ENCODE data around the gene TRAPPC6A. TPM values are rescaled to one million over a fixed set of nuclear protein-coding genes. Genes with fewer than 3 reads are reported as not detected.
A peak's percentile ranks its signal among the peaks of the same experiment; 100 is the strongest.

The TRAPPC6A gene
- total and polyA plus RNA-seq, 2 experiments from 2014 or later, result 11.2 to 18.8 TPM

DNA sequence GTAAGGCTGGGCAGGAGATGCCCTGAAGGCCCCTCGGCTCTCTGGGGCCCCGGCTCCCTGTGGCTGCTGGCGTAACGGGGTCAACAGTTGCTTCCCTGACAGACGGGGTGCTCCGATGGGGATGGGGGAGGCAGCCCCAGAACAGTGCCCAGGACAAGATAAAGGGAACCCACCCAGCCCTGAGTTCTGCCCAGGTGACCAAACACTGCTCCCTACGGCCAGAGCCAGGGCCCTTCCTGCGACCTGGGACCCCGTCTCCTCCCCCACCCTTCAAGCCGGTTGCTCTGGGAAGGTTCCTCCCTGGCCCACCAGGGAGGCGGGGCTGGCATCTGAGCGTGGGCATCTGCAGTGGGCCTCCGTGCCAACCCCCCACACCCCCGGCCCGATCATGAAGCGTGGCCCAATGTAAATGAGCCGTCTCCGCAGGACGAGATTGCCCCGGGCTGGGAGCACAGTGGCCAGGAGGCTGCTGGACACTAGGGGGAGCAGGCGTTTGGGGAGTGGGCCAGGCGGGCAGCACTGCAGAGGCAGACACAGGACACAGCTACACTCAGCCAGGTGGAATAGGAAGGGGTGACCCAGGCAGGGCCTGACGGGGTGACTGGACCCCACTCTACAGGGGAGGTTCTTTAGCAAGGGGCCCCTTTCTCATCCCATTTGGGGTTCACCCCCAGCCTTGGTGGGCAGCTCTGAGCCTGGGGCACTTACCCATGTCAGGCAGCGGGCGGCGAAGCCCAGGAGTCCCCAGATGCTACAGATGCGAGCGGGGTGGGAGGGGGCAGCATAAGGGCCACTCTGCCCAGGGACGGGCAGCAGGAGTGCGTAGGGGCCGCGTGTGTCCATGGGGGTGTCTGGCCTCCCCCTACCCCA is 16.1 kb downstream of the TRAPPC6A start:
- H3K9ac ChIP-seq, result no peak overlapping the region
- peak; percentile 51 for DNase-seq
- H3K9me2 ChIP-seq (ENCODE audit: insufficient read depth), result no peaks in the 10 kb centered on the region
- H3K4me3 ChIP-seq, result no peak overlapping the region
- H3K27me3 ChIP-seq (replicated peaks; ENCODE audit: insufficient read depth), result no peaks in the 10 kb centered on the region
- no peaks in the 10 kb centered on the region for H4K20me1 ChIP-seq (ENCODE audit: insufficient read depth)
- no peak overlapping the region for H3K4me2 ChIP-seq (ENCODE audit: unreplicated experiment)
- no peaks in the 10 kb centered on the region for H3K79me2 ChIP-seq (ENCODE audit: insufficient read depth)
- H3K36me3 ChIP-seq (ENCODE audit: low read depth), result no peaks in the 10 kb centered on the region
- no peaks in the 10 kb centered on the region for H3F3A ChIP-seq (ENCODE audit: insufficient read depth)
- no peak overlapping the region for H3K27ac ChIP-seq
- TF ChIP-seq EZH2phosphoT487 (IDR thresholded peaks at IDR 0.05; ENCODE audit: insufficient read depth, low read depth), result no peak
- TF ChIP-seq EZH2 (IDR thresholded peaks at IDR 0.05; ENCODE audit: insufficient read depth, poor library complexity, severe bottlenecking), result no peak
- in situ Hi-C loops (cut with MboI), result no loop called here
- 36 to 46% methylated on average over 21 to 31 of the region's 32 CpGs for WGBS, 2 experiments (ENCODE audit: low coverage in 1 of 2, low lambda C conversion rate in 2 of 2, missing lambda C conversion rate in 2 of 2)
- peaks cover 4% of the 10 kb centered on the region for H3K4me1 ChIP-seq (ENCODE audit: insufficient read depth)
- H3K9me3 ChIP-seq (ENCODE audit: low read depth), result no peaks in the 10 kb centered on the region
- H2AFZ ChIP-seq, result no peak overlapping the region

DNA sequence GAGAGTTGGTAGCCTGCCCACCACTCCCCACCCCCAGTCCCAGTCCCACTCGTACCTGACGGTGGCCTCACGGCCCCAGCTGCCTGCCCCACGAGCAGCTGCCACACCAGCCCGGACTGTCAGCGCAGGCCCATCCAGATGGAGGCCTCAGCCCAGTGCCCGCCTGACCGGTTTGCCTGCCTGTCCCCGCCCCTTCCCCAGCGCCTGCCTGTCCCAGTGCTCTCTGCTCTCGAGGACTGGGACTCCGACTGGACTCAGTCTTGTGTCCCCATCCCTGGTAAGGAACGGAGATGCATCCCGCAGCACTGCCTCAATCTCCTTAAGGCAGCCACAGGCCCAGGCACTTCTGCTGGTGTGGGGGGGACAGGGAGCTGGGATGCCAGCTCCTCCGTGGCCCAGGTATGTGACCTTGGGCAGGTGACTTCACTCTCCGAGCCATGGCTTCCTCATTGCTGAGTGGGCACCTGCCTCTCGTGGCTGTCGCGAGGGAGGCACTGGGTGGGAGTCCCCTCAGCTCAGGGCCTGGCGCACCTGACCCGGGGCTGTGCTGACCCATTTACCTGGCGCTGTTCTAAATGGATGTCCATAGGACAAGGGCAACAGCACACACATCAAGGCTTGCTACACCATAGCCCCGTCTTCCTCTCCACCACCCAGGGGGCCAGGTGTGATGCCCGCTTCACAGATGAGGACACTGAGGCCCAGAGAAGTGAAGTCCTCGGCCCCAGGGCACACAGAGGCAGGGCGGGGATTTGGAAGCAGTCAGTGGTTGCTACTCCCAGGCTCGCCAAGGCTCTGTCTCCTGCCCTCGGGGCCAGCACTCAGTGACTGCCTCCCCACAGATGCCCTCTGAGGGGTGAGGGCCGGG is 16.9 kb downstream of the TRAPPC6A start, which contains the start of gene NKPD1:
NKPD1 (minus strand) TSS at position 113 of the 868 bp plus-strand sequence. CDS start 832 bp downstream, outside the sequence.
- H2AFZ ChIP-seq, result no peak within 1 kb of the TSS
- H3K9me2 ChIP-seq (ENCODE audit: insufficient read depth), result no peaks in the 10 kb centered on the region
- H3K4me3 ChIP-seq, result no peak within 1 kb of the TSS
- no peak within 1 kb of the TSS for H3K9ac ChIP-seq
- H3K27ac ChIP-seq, result no peak within 1 kb of the TSS
- no peaks in the 10 kb centered on the region for H3K9me3 ChIP-seq (ENCODE audit: low read depth)
- H3K4me1 ChIP-seq (ENCODE audit: insufficient read depth), result peaks cover 4% of the 10 kb centered on the region
- WGBS, 2 experiments (ENCODE audit: low coverage in 1 of 2, low lambda C conversion rate in 2 of 2, missing lambda C conversion rate in 2 of 2), result 42 to 45% methylated on average over 23 to 29 of the region's 29 CpGs
- peak; percentile 43 for DNase-seq
- in situ Hi-C loops (cut with MboI), result no loop called here
- TF ChIP-seq EZH2phosphoT487 (IDR thresholded peaks at IDR 0.05; ENCODE audit: insufficient read depth, low read depth), result no peak
- TF ChIP-seq EZH2 (IDR thresholded peaks at IDR 0.05; ENCODE audit: insufficient read depth, poor library complexity, severe bottlenecking), result no peak
- no peaks in the 10 kb centered on the region for H3K79me2 ChIP-seq (ENCODE audit: insufficient read depth)
- H3K4me2 ChIP-seq (ENCODE audit: unreplicated experiment), result no peak within 1 kb of the TSS
- no peaks in the 10 kb centered on the region for H4K20me1 ChIP-seq (ENCODE audit: insufficient read depth)
- H3K27me3 ChIP-seq (replicated peaks; ENCODE audit: insufficient read depth), result no peaks in the 10 kb centered on the region
- no peaks in the 10 kb centered on the region for H3K36me3 ChIP-seq (ENCODE audit: low read depth)
- no peaks in the 10 kb centered on the region for H3F3A ChIP-seq (ENCODE audit: insufficient read depth)

DNA sequence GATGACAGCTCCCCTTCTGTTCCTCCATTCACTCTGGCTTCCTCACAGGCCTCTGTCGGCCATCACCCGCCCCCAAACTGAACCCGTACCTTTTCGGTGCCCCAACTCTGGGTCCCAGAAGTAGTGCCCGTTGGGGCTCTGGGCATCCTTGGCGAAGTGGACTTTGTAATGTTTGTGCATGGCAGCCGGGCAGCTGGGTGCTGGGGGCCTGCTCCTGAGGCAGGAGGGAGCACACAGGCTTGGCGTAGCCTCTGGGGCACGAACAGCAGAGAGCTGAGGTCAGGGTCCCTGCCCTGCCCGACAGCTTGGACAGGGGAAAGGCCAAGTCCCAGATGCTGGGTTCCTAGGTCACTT is 18.1 kb downstream of the TRAPPC6A start:
- Histone ChIP-seq H3K4me2 (ENCODE audit: unreplicated experiment) (no peak overlapping the region), H3K4me1 (ENCODE audit: insufficient read depth) (peaks cover 4% of the 10 kb centered on the region), H3K9me3 (ENCODE audit: low read depth) (no peaks in the 10 kb centered on the region), H3K27ac (no peak overlapping the region), H2AFZ (no peak overlapping the region), H3K9me2 (ENCODE audit: insufficient read depth) (no peaks in the 10 kb centered on the region), H3K9ac (no peak overlapping the region), H3K79me2 (ENCODE audit: insufficient read depth) (no peaks in the 10 kb centered on the region), H3K4me3 (no peak overlapping the region), H4K20me1 (ENCODE audit: insufficient read depth) (no peaks in the 10 kb centered on the region), H3K27me3 (replicated peaks; ENCODE audit: insufficient read depth) (no peaks in the 10 kb centered on the region), H3F3A (ENCODE audit: insufficient read depth) (no peaks in the 10 kb centered on the region), H3K36me3 (ENCODE audit: low read depth) (no peaks in the 10 kb centered on the region)
- in situ Hi-C loops (cut with MboI), result no loop called here
- DNase-seq, result no peak
- no peak for TF ChIP-seq EZH2phosphoT487 (IDR thresholded peaks at IDR 0.05; ENCODE audit: insufficient read depth, low read depth)
- TF ChIP-seq EZH2 (IDR thresholded peaks at IDR 0.05; ENCODE audit: insufficient read depth, poor library complexity, severe bottlenecking), result no peak
- WGBS, 2 experiments (ENCODE audit: low coverage in 1 of 2, low lambda C conversion rate in 2 of 2, missing lambda C conversion rate in 2 of 2), result 55 to 57% methylated on average over 10 of the region's 10 CpGs

DNA sequence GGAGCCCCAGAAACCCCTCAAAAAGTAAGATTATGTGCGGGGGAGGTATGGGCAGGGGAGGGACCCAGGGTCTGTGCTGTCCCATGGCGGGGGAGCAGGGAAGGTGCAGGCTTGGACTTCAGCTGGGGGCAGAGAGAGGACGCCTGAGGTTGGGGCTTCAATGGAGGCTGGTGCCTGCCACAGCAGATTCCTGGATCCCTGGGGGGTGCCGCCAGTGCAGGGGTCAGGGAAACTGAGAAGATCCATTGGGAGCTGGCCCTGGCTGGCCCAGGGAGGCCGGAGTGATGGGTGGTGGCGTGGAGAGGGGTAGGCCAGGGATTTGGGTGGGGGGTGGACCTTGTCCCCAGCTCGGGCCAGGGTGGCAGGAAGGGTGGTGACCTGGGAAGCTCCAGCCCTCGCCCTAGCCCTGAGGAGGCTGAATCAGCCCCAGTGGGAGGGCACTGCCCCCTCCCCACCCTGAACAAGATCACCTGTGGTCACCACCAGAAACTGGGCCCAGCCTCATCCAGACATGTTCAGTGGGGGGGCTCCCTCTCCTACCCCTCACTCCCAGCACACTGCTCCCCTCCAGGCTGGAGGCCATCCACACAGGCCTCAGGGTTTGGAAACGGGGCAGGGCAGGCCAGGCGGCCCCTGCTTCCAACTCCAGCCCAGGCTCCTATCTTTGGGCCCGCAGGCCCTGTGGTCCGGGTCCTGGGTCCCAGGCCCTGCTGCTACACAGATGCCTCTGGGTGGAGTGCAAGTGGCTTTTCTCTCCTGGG is 18.6 kb downstream of the TRAPPC6A start:
- Histone ChIP-seq H3K4me3 (no peak overlapping the region), H4K20me1 (ENCODE audit: insufficient read depth) (no peaks in the 10 kb centered on the region), H3F3A (ENCODE audit: insufficient read depth) (no peaks in the 10 kb centered on the region), H3K9ac (no peak overlapping the region), H3K79me2 (ENCODE audit: insufficient read depth) (no peaks in the 10 kb centered on the region), H2AFZ (no peak overlapping the region), H3K4me1 (ENCODE audit: insufficient read depth) (peaks cover 7% of the 10 kb centered on the region), H3K27me3 (replicated peaks; ENCODE audit: insufficient read depth) (no peaks in the 10 kb centered on the region), H3K9me2 (ENCODE audit: insufficient read depth) (no peaks in the 10 kb centered on the region), H3K36me3 (ENCODE audit: low read depth) (no peaks in the 10 kb centered on the region), H3K9me3 (ENCODE audit: low read depth) (no peaks in the 10 kb centered on the region), H3K27ac (no peak overlapping the region), H3K4me2 (ENCODE audit: unreplicated experiment) (no peak overlapping the region)
- DNase-seq, result no peak
- TF ChIP-seq EZH2phosphoT487 (IDR thresholded peaks at IDR 0.05; ENCODE audit: insufficient read depth, low read depth), result no peak
- no peak for TF ChIP-seq EZH2 (IDR thresholded peaks at IDR 0.05; ENCODE audit: insufficient read depth, poor library complexity, severe bottlenecking)
- 70 to 74% methylated on average over 8 to 12 of the region's 12 CpGs for WGBS, 2 experiments (ENCODE audit: low coverage in 1 of 2, low lambda C conversion rate in 2 of 2, missing lambda C conversion rate in 2 of 2)
- in situ Hi-C loops (cut with MboI), result no loop called here
